NT2/D1 (cell line): ENCODE results near the gene ZPR1.

Experiments used
- SUZ12 ChIP-seq: IDR thresholded peaks from 2 replicates; pipeline ENCODE4 v1.6.1; 2011; ENCODE audit not compliant: insufficient read length, insufficient read depth; ENCODE audit errors: extremely low read depth
- ZNF274 ChIP-seq: IDR thresholded peaks from 2 replicates; pipeline ENCODE4 v1.6.1; 2011; ENCODE audit warnings: mild to moderate bottlenecking, low read depth, low read length

DNA sequence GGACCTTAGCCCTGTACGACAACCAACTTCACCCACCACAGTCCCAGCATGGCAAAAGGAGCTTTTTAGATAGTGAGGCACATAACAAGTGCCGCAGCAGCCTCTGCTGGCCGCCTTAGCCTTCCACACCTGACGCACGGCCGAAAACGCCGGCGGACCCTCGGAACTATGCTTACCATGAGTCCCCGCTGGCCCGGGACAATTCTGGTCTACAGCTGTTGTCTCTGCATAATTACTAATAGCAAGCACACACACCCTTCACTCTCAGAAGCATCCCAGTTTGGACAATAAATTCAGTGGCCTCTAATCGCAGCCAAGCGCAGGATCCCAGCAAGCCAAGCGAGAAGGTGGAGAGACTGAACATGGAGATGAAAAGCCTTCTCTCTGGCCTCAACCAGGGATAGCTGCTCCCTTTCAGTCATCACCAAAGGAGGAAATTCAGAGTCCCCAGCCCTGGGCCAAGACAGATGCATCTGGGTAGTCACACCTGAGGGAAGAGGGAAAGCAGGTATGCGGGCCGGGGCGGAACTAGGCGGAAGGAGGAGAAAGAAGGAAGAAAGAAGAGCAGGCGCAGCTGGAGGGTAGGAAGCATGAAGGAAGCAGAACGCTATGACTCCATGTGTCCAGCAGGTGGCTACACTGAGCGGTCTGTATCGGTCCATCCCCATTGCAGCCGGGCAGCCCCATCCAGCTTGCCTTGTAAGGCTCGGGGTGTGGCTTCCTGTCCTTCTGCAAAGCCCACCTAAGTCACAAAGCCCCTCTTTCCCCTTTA, 55.4 kb downstream of the ZPR1 start:
- no peak for TF ChIP-seq ZNF274
- no peak for TF ChIP-seq SUZ12
